IMR-90 (cell line): ENCODE data around the gene ACAT2.
"Not testable (repeated sequence)": the region's sequence is repeated elsewhere in the genome, so short reads cannot be mapped to it uniquely, and the experiment has no call there.

Experiments
- CEBPB ChIP-seq: IDR thresholded peaks from 2 replicates; pipeline ENCODE4 v1.6.1; 2012; ENCODE audit warnings: low read depth, low read length, improper control_type of control experiment
- CTCF ChIP-seq: conservative IDR thresholded peaks from 2 replicates; pipeline ENCODE4 v1.5.1; 2012; ENCODE audit warnings: mild to moderate bottlenecking, low read depth, low read length, improper control_type of control experiment
- FOS ChIP-seq: fragments of 150-350 bp; IDR thresholded peaks from 2 replicates; pipeline ENCODE4 v1.6.1; 2016; ENCODE audit warnings: low read depth, low read length
- MAFK ChIP-seq: IDR thresholded peaks from 2 replicates; pipeline ENCODE4 v1.6.1; 2012; ENCODE audit warnings: low read depth, low read length, improper control_type of control experiment
- NFE2L2 ChIP-seq: fragments of 150-350 bp; IDR thresholded peaks from 2 replicates; pipeline ENCODE4 v1.6.1; 2016; ENCODE audit warnings: low read depth, mild to moderate bottlenecking, low read length
- POLR2A ChIP-seq: IDR thresholded peaks from 2 replicates; pipeline ENCODE4 v1.6.1; 2012; ENCODE audit warnings: mild to moderate bottlenecking, low read depth, low read length
- RAD21 ChIP-seq: IDR thresholded peaks from 2 replicates; pipeline ENCODE4 v1.6.1; 2012; ENCODE audit warnings: low read length, improper control_type of control experiment
- RCOR1 ChIP-seq: IDR thresholded peaks from 2 replicates; pipeline ENCODE4 v1.6.1; 2012; ENCODE audit warnings: mild to moderate bottlenecking, low read length, improper control_type of control experiment; ENCODE audit not compliant: insufficient replicate concordance
- RFX5 ChIP-seq: IDR thresholded peaks from 2 replicates; pipeline ENCODE4 v1.8.0; 2012; ENCODE audit warnings: low read depth, mild to moderate bottlenecking, low read length, moderate library complexity

GRCh38 chr6:159816775-159817174 is 54.9 kb downstream of the ACAT2 start:
- TF ChIP-seq MAFK, NFE2L2, CTCF, POLR2A, RFX5, RAD21, FOS, RCOR1, CEBPB: not testable (repeated sequence)
